K562 (cell line): ENCODE results near the gene PJA1. TPM values are rescaled to one million over a fixed set of nuclear protein-coding genes. Genes with fewer than 3 reads are reported as not detected.

Experiments used
- ATAC-seq: fragments of 200-7000 bp; cut with Tn5 transposase; 3 replicates; pipeline ENCODE4 v1.9.1; 2020; ENCODE audit warnings: moderate library complexity
- BruUV-seq: library from RNA; stranded (reverse); fragments of 400-500 nt; replicated peaks from 2 replicates; lab custom pipeline; 2021; lab: Mats Ljungman, UMichigan
- CTCF ChIA-PET: fragments of 300-600 bp; formaldehyde crosslinking; extraction: SDS; loops from one replicate; lab custom pipeline; 2021; ENCODE audit warnings: low intra/inter-chr PET ratio; lab: Yijun Ruan, JAX
- POLR2A ChIA-PET: fragments of 300-600, 350-650 bp; sonication (Branson Sonifier 250); formaldehyde crosslinking; extraction: SDS; loops from one replicate; lab custom pipeline; 2021; ENCODE audit warnings: antibody characterized with exemption, inconsistent platforms; lab: Yijun Ruan, JAX
- DNase-seq, 4 experiments: peaks; one replicate each; pipeline versions ENCODE4 v3.0.0 to v3.0.0-alpha.2; 2011 to 2018; ENCODE audit warnings: low spot score in 3 of 4, mixed read lengths in 3 of 4; ENCODE audit errors: extremely low read depth in 1 of 4
- FAIRE-seq: peaks from 2 replicates; lab custom pipeline; 2011; peaks lifted over from hg19 to GRCh38; lab: Jason Lieb, UNC
- H2AFZ ChIP-seq: 2 replicates; pipeline ENCODE4 v1.6.0; 2011; ENCODE audit warnings: low read depth, low read length, control low read depth, inconsistent platforms
- H3K27ac ChIP-seq: fragments of 200-600 bp; 3 replicates; pipeline ENCODE4 v1.8.0; 2011; ENCODE audit warnings: low read depth, mild to moderate bottlenecking, control low read depth, inconsistent platforms, low read length, moderate library complexity, mixed read lengths; ENCODE audit errors: extremely low read depth
- H3K27me3 ChIP-seq, 2 experiments: fragments of 300-600 bp in 1 of 2; 2 replicates in 1 of 2; 3 replicates in 1 of 2; pipeline versions ENCODE4 v1.6.0 to v1.8.0; 2011; ENCODE audit warnings: inconsistent platforms in 2 of 2, low read length in 2 of 2, mild to moderate bottlenecking in 1 of 2, mixed read lengths in 1 of 2, moderate library complexity in 1 of 2; ENCODE audit not compliant: control insufficient read depth in 2 of 2, insufficient read depth in 2 of 2
- H3K36me3 ChIP-seq: fragments of 300-600 bp; 3 replicates; pipeline ENCODE4 v1.8.0; 2011; ENCODE audit warnings: mild to moderate bottlenecking, low read length, inconsistent platforms; ENCODE audit not compliant: control insufficient read depth, insufficient read depth
- H3K4me1 ChIP-seq, 2 experiments: fragments of 200-600 bp in 1 of 2; replicated peaks in 1 of 2; 2 replicates in 1 of 2; 3 replicates in 1 of 2; pipeline versions ENCODE4 v1.5.1 to v1.8.0; 2011; ENCODE audit warnings: inconsistent platforms in 2 of 2, low read length in 2 of 2, mild to moderate bottlenecking in 1 of 2, mixed read lengths in 1 of 2, moderate library complexity in 1 of 2; ENCODE audit not compliant: control insufficient read depth in 2 of 2, insufficient read depth in 2 of 2
- H3K4me2 ChIP-seq: 2 replicates; pipeline ENCODE4 v1.6.1; 2011; ENCODE audit warnings: low read length, control low read depth, inconsistent platforms, mixed read lengths; ENCODE audit not compliant: insufficient read depth
- H3K4me3 ChIP-seq: fragments of 200-600 bp; sonication (generic), shearing (Covaris generic); 2 replicates; pipeline ENCODE4 v1.5.1; 2016; ENCODE audit warnings: control low read depth, inconsistent platforms
- H3K79me2 ChIP-seq: fragments of 200-600 bp; 3 replicates; pipeline ENCODE4 v1.8.0; 2011; ENCODE audit warnings: low read length, inconsistent platforms; ENCODE audit not compliant: control insufficient read depth, insufficient read depth
- H3K9ac ChIP-seq, 2 experiments: 2 replicates each; pipeline versions ENCODE4 v1.6.0 to v1.6.1; 2011; ENCODE audit warnings: low read depth in 2 of 2, low read length in 2 of 2, control low read depth in 1 of 2, inconsistent platforms in 1 of 2, mild to moderate bottlenecking in 1 of 2, mixed read lengths in 1 of 2; ENCODE audit not compliant: insufficient read depth in 1 of 2
- H3K9me1 ChIP-seq: one replicate; pipeline ENCODE4 v1.6.0; 2011; ENCODE audit warnings: inconsistent platforms, mild to moderate bottlenecking, low read length, moderate library complexity; ENCODE audit not compliant: control insufficient read depth, insufficient read depth
- H3K9me3 ChIP-seq: replicated peaks from 2 replicates; pipeline ENCODE4 v1.5.1; 2011; ENCODE audit warnings: low read depth, low read length, inconsistent platforms; ENCODE audit not compliant: control insufficient read depth, insufficient read depth
- H4K20me1 ChIP-seq: replicated peaks from 2 replicates; pipeline ENCODE4 v1.6.1; 2011; ENCODE audit warnings: low read length, inconsistent platforms, mixed read lengths; ENCODE audit not compliant: control insufficient read depth, insufficient read depth
- CTCF ChIP-seq, 3 experiments: IDR thresholded peaks in 2 of 3; conservative IDR thresholded peaks in 1 of 3; 2 replicates each; pipeline ENCODE4 v1.5.1; 2011 to 2012; ENCODE audit warnings: low read length in 3 of 3, mild to moderate bottlenecking in 3 of 3, control low read depth in 2 of 3, improper control_type of control experiment in 1 of 3, inconsistent platforms in 1 of 3, low read depth in 1 of 3, mixed read lengths in 1 of 3, moderate library complexity in 1 of 3; ENCODE audit not compliant: insufficient read depth in 2 of 3
- ESRRA ChIP-seq: fragments of 450-650 bp; IDR thresholded peaks from 2 replicates; pipeline ENCODE4 v1.6.1; 2014; ENCODE audit warnings: low read depth, mild to moderate bottlenecking, moderate library complexity, borderline replicate concordance
- ILK ChIP-seq: fragments of 450-650 bp; IDR thresholded peaks from 2 replicates; pipeline ENCODE4 v1.6.1; 2016; ENCODE audit warnings: missing genetic modification characterization, low read depth, mild to moderate bottlenecking, missing compliant biosample characterization, moderate library complexity, borderline replicate concordance
- KLF1 ChIP-seq: fragments of 450-650 bp; IDR thresholded peaks from 2 replicates; pipeline ENCODE4 v1.6.1; 2016; ENCODE audit warnings: missing genetic modification characterization, missing compliant biosample characterization
- NCOA6 ChIP-seq: fragments of 450-650 bp; IDR thresholded peaks from 2 replicates; pipeline ENCODE4 v1.6.1; 2017; ENCODE audit warnings: mild to moderate bottlenecking
- PRPF4 ChIP-seq: fragments of 200-400 bp; formaldehyde crosslinking; IDR thresholded peaks from one replicate; pipeline ENCODE4 v1.6.1; 2017; ENCODE audit warnings: low read length, low read depth, mild to moderate bottlenecking; ENCODE audit not compliant: insufficient read depth, poor library complexity, severe bottlenecking
- RREB1 ChIP-seq: fragments of 250-450 bp; sonication (Bioruptor Pico); IDR thresholded peaks from 2 replicates; pipeline ENCODE4 v1.4.0; 2020
- SAP30 ChIP-seq: fragments of 200-600 bp; sonication (generic); IDR thresholded peaks from 2 replicates; pipeline ENCODE4 v1.6.1; 2012; ENCODE audit warnings: borderline replicate concordance, low read depth, mild to moderate bottlenecking, moderate library complexity, low read length, control low read depth, inconsistent platforms; ENCODE audit not compliant: insufficient read depth, poor library complexity, severe bottlenecking
- THAP12 ChIP-seq: fragments of 250-450 bp; sonication (Bioruptor Pico); IDR thresholded peaks from 2 replicates; pipeline ENCODE4 v1.9.0; 2021; ENCODE audit warnings: mild to moderate bottlenecking, inconsistent platforms
- ZNF655 ChIP-seq: fragments of 250-450 bp; sonication (Bioruptor Pico); IDR thresholded peaks from 2 replicates; pipeline ENCODE4 v1.5.0; 2021
- WGBS: fragments of 100-300 bp; shearing (Covaris generic); methylation state at CpG from one replicate; pipeline ENCODE4 v1.1.6; 2016; ENCODE audit warnings: low coverage, mixed read lengths; ENCODE audit not compliant: insufficient coverage; ENCODE audit errors: missing lambda C conversion rate; 5-methylcytosine and 5-hydroxymethylcytosine counted together
- in situ Hi-C: fragments of 300-500 bp; cut with MboI; formaldehyde crosslinking; loops from 4 replicates; pipeline ENCODE4 v1.15.0; 2018; ENCODE audit warnings: inconsistent platforms, mixed read lengths
- intact Hi-C: fragments of 100-400 bp; cut with micrococcal nuclease; formaldehyde crosslinking; loops from 2 replicates; pipeline ENCODE4 v1.14.2; 2022
- polyA plus RNA-seq, 8 experiments: library from polyadenylated mRNA; depleted of rRNA in 4 of 8; stranded (reverse) in 5 of 8; unstranded in 3 of 8; fragments of >200 nt; fragmentation: Nextera tagmentation in 2 of 8; fragmentation: Illumina TruSeq in 1 of 8; extraction: Ambion mirVana in 2 of 8; extraction: Trizol in 1 of 8; gene quantifications; 2 replicates each; pipeline versions ENCODE4 v1.2.1 to v1.2.3, GENCODE V29; 2011 to 2014; ENCODE audit warnings: inconsistent platforms in 1 of 8, missing spikeins in 1 of 8
- total RNA-seq, 7 experiments: library from RNA; depleted of rRNA in 6 of 7; stranded (reverse); fragments of >200 nt in 6 of 7; fragmentation: Illumina TruSeq in 2 of 7; extraction: Trizol in 2 of 7; gene quantifications; 2 replicates each; pipeline versions ENCODE4 v1.2.1 to v1.2.3, GENCODE V29; 2011 to 2021; ENCODE audit warnings: low replicate concordance in 1 of 7

PJA1 gene
- total and polyA plus RNA-seq, 9 of the 15 experiments (the other 6 are each of a cell fraction or from before 2014, with no cell fraction given) = 1.6 to 6.0 (median 4.0) TPM

GRCh38 chrX:69173906-69174305 is 8.7 kb upstream of the PJA1 start:
- H4K20me1 ChIP-seq = no peaks in the 10 kb centered on the region
- H3K9me3 ChIP-seq = no peaks in the 10 kb centered on the region; the same call in 1 of the 2 replicates
- no peak overlapping the region for H3K9ac ChIP-seq
- BruUV-seq = no TSS peak
- ATAC-seq (no peak), FAIRE-seq (no peak), DNase-seq (no peak)
- H3K4me3 ChIP-seq = no peak overlapping the region
- in situ Hi-C loops (no loop called here), intact Hi-C loops (no loop called here)
- H3K79me2 ChIP-seq = no peaks in the 10 kb centered on the region
- no peak overlapping the region for H2AFZ ChIP-seq
- WGBS = 55% methylated on average over 11 of the region's 20 CpGs
- H3K36me3 ChIP-seq = no peaks in the 10 kb centered on the region
- POLR2A ChIA-PET = no interaction called here
- H3K4me1 ChIP-seq = no peaks in the 10 kb centered on the region
- H3K27me3 ChIP-seq = no peaks in the 10 kb centered on the region
- H3K4me2 ChIP-seq = no peak overlapping the region
- no peaks in the 10 kb centered on the region for H3K9me1 ChIP-seq
- no peak overlapping the region for H3K27ac ChIP-seq
- CTCF ChIA-PET = no interaction called here
- no peak for TF ChIP-seq CTCF (IDR thresholded peaks at IDR 0.05 in 2 of 3, conservative IDR thresholded peaks at IDR 0.05 in 1 of 3; ENCODE audit: insufficient read depth in 2 of 3, low read depth in 1 of 3, low read length in 3 of 3)
- no peak for TF ChIP-seq RREB1 (CRISPR knock-in tag)
- no peak for TF ChIP-seq ZNF655 (CRISPR knock-in tag)
- no peak for TF ChIP-seq NCOA6
- TF ChIP-seq SAP30 = no peak
- TF ChIP-seq ILK (tag) = no peak
- TF ChIP-seq THAP12 = no peak
- no peak for TF ChIP-seq KLF1 (tag)
- no peak for TF ChIP-seq ESRRA
- TF ChIP-seq PRPF4 = no peak
